K562 (cell line): ENCODE results near the gene TMEM242.

ENCODE experiments used
- ATF1 ChIP-seq, 2 experiments: fragments of 450-650 bp in 1 of 2; IDR thresholded peaks; 2 replicates each; pipeline ENCODE4 v1.6.1; 2016; ENCODE audit warnings: missing compliant biosample characterization in 1 of 2, missing genetic modification characterization in 1 of 2
- CHD2 ChIP-seq: IDR thresholded peaks from 2 replicates; pipeline ENCODE4 v1.6.1; 2011; ENCODE audit warnings: low read depth, low read length
- CTCF ChIP-seq, 3 experiments: IDR thresholded peaks in 2 of 3; conservative IDR thresholded peaks in 1 of 3; 2 replicates each; pipeline ENCODE4 v1.5.1; 2011 to 2012; ENCODE audit warnings: low read length in 3 of 3, mild to moderate bottlenecking in 3 of 3, control low read depth in 2 of 3, improper control_type of control experiment in 1 of 3, inconsistent platforms in 1 of 3, low read depth in 1 of 3, mixed read lengths in 1 of 3, moderate library complexity in 1 of 3; ENCODE audit not compliant: insufficient read depth in 2 of 3
- FOXK2 ChIP-seq, 2 experiments: fragments of 450-650 bp; IDR thresholded peaks in 1 of 2; conservative IDR thresholded peaks in 1 of 2; 2 replicates each; pipeline ENCODE4 v1.6.1; 2016; ENCODE audit warnings: low read depth in 2 of 2, mild to moderate bottlenecking in 1 of 2
- FOXO4 ChIP-seq: fragments of 450-650 bp; formaldehyde crosslinking; IDR thresholded peaks from 2 replicates; pipeline ENCODE4 v1.4.0; 2020; ENCODE audit warnings: mild to moderate bottlenecking, moderate library complexity
- PCBP2 ChIP-seq: fragments of 200-400 bp; formaldehyde crosslinking; IDR thresholded peaks from 2 replicates; pipeline ENCODE4 v1.6.1; 2018; ENCODE audit warnings: low read length, low read depth, mild to moderate bottlenecking, moderate library complexity; ENCODE audit not compliant: poor library complexity, severe bottlenecking
- POLR2AphosphoS5 ChIP-seq: IDR thresholded peaks from 2 replicates; pipeline ENCODE4 v1.6.1; 2011; ENCODE audit warnings: mild to moderate bottlenecking, low read depth, low read length, moderate library complexity; ENCODE audit not compliant: control insufficient read depth, insufficient read depth
- SLC30A9 ChIP-seq: fragments of 250-450 bp; sonication (Bioruptor Pico); IDR thresholded peaks from 2 replicates; pipeline ENCODE4 v1.8.0; 2022; ENCODE audit warnings: mild to moderate bottlenecking, moderate library complexity
- ZNF431 ChIP-seq: sonication (generic); formaldehyde crosslinking; IDR thresholded peaks from 2 replicates; pipeline ENCODE4 v1.8.0; 2022; ENCODE audit warnings: mild to moderate bottlenecking, missing genetic modification reagents
- ZSCAN29 ChIP-seq: fragments of 450-650 bp; IDR thresholded peaks from 2 replicates; pipeline ENCODE4 v1.6.1; 2017

GRCh38 chr6:157326979-157327378, 3.7 kb upstream of the TMEM242 start:
- TF ChIP-seq CTCF (IDR thresholded peaks at IDR 0.05 in 2 of 3, conservative IDR thresholded peaks at IDR 0.05 in 1 of 3; ENCODE audit: insufficient read depth in 2 of 3, low read depth in 1 of 3, low read length in 3 of 3): no peak
- no peak for TF ChIP-seq PCBP2
- no peak for TF ChIP-seq ZNF431 (CRISPR knock-in tag)
- no peak for TF ChIP-seq FOXK2 (conservative IDR thresholded peaks at IDR 0.05 in 1 of 2, IDR thresholded peaks at IDR 0.05 in 1 of 2; ENCODE audit: low read depth in 2 of 2)
- no peak for TF ChIP-seq POLR2AphosphoS5
- TF ChIP-seq SLC30A9 (CRISPR knock-in tag): no peak
- TF ChIP-seq FOXO4 (CRISPR knock-in tag): no peak
- no peak for TF ChIP-seq ZSCAN29
- TF ChIP-seq CHD2: no peak
- TF ChIP-seq ATF1 (CRISPR knock-in tag; IDR thresholded peaks at IDR 0.05): no peak
- no peak for TF ChIP-seq ATF1 (tag; IDR thresholded peaks at IDR 0.05)
